Keratinocyte (primary cell): Measurements from ENCODE around the gene EGFR. TPM values are rescaled to one million over a fixed set of nuclear protein-coding genes. Genes with fewer than 3 reads are reported as not detected.

Source experiments
- DNase-seq: peaks from one replicate; pipeline ENCODE4 v3.0.0-alpha.2; 2011; ENCODE audit warnings: low read depth, missing footprints, low spot score
- FAIRE-seq: peaks from 2 replicates; lab custom pipeline; 2011; peaks lifted over from hg19 to GRCh38; lab: Jason Lieb, UNC
- H2AFZ ChIP-seq: 2 replicates; pipeline ENCODE4 v1.6.0; 2012; ENCODE audit warnings: low read length, control low read depth, inconsistent platforms; ENCODE audit not compliant: control insufficient read depth
- H3K27ac ChIP-seq: 2 replicates; pipeline ENCODE4 v1.5.1; 2011; ENCODE audit warnings: low read length; ENCODE audit not compliant: control insufficient read depth, insufficient read depth
- H3K27me3 ChIP-seq: 3 replicates; pipeline ENCODE4 v1.6.0; 2011; ENCODE audit warnings: low read length; ENCODE audit not compliant: control insufficient read depth, insufficient read depth; ENCODE audit errors: extremely low read depth
- H3K36me3 ChIP-seq, 2 experiments: 2 replicates in 1 of 2; 3 replicates in 1 of 2; pipeline ENCODE4 v1.5.1; 2011; ENCODE audit warnings: low read length in 2 of 2, mild to moderate bottlenecking in 1 of 2; ENCODE audit not compliant: control insufficient read depth in 2 of 2, insufficient read depth in 2 of 2; ENCODE audit errors: extremely low read depth in 1 of 2
- H3K4me1 ChIP-seq: 3 replicates; pipeline ENCODE4 v1.5.1; 2011; ENCODE audit warnings: low read length; ENCODE audit not compliant: control insufficient read depth, insufficient read depth; ENCODE audit errors: extremely low read depth
- H3K4me2 ChIP-seq: 3 replicates; pipeline ENCODE4 v1.6.0; 2011; ENCODE audit warnings: low read depth, low read length; ENCODE audit not compliant: control insufficient read depth, insufficient read depth; ENCODE audit errors: extremely low read depth
- H3K4me3 ChIP-seq, 3 experiments: fragments of 200-600 bp in 1 of 3; sonication (generic) in 1 of 3; 2 replicates in 2 of 3; 3 replicates in 1 of 3; pipeline ENCODE4 v1.5.1; 2011 to 2016; ENCODE audit warnings: low read length in 3 of 3, mild to moderate bottlenecking in 3 of 3, control low read depth in 2 of 3, inconsistent platforms in 1 of 3, low read depth in 1 of 3, mixed read lengths in 1 of 3, mixed run types in 1 of 3, moderate library complexity in 1 of 3; ENCODE audit not compliant: control insufficient read depth in 2 of 3, insufficient read depth in 2 of 3; ENCODE audit errors: extremely low read depth in 1 of 3
- H3K79me2 ChIP-seq: 2 replicates; pipeline ENCODE4 v1.6.0; 2012; ENCODE audit warnings: low read length; ENCODE audit not compliant: control insufficient read depth, insufficient read depth
- H3K9ac ChIP-seq: 3 replicates; pipeline ENCODE4 v1.6.0; 2011; ENCODE audit warnings: low read length; ENCODE audit not compliant: control insufficient read depth, insufficient read depth; ENCODE audit errors: extremely low read depth
- H3K9me1 ChIP-seq: 3 replicates; pipeline ENCODE4 v1.6.0; 2011; ENCODE audit warnings: low read length; ENCODE audit not compliant: control insufficient read depth, insufficient read depth; ENCODE audit errors: extremely low read depth
- H3K9me3 ChIP-seq: 2 replicates; pipeline ENCODE4 v1.5.1; 2012; ENCODE audit warnings: low read depth, low read length; ENCODE audit not compliant: control insufficient read depth
- H4K20me1 ChIP-seq: 3 replicates; pipeline ENCODE4 v1.6.0; 2011; ENCODE audit warnings: low read length; ENCODE audit not compliant: control insufficient read depth, insufficient read depth; ENCODE audit errors: extremely low read depth
- CTCF ChIP-seq, 3 experiments: IDR thresholded peaks in 1 of 3; conservative IDR thresholded peaks in 1 of 3; optimal IDR thresholded peaks in 1 of 3; 2 replicates in 2 of 3; 3 replicates in 1 of 3; pipeline versions ENCODE3 to v1.5.1; 2011; ENCODE audit warnings: low read length in 3 of 3, mild to moderate bottlenecking in 3 of 3, moderate library complexity in 2 of 3, control low read depth in 1 of 3, inconsistent platforms in 1 of 3; ENCODE audit not compliant: insufficient read depth in 2 of 3; ENCODE audit errors: extremely low read depth in 1 of 3
- EZH2 ChIP-seq: IDR thresholded peaks from one replicate; pipeline ENCODE4 v1.6.1; 2012; ENCODE audit warnings: inconsistent platforms, mild to moderate bottlenecking, low read length, moderate library complexity
- dilution Hi-C: fragments of 300-500 bp; cut with MboI; formaldehyde crosslinking; loops from one replicate; pipeline ENCODE4 v1.7.0; 2020; ENCODE audit warnings: low sequenced_read_pairs; ENCODE audit not compliant: extremely low pct_ligation_motif_present
- polyA plus RNA-seq, 5 experiments: library from polyadenylated mRNA; depleted of rRNA in 3 of 5; stranded (reverse) in 3 of 5; stranded (forward) in 1 of 5; unstranded in 1 of 5; fragments of >200 nt; gene quantifications; 1 replicate in 1 of 5; 2 replicates in 3 of 5; 3 replicates in 1 of 5; pipeline versions ENCODE4 v1.2.1 to v1.2.3, GENCODE V29; 2011 to 2012; ENCODE audit warnings: missing spikeins in 2 of 5, low read depth in 1 of 5, low replicate concordance in 1 of 5

EGFR gene
- polyA plus RNA-seq, 1 donor (not counting 4 experiments of a cell fraction or from before 2014, with no cell fraction given) = 120 TPM

- H3K27me3 ChIP-seq = no peaks in the 10 kb centered on the region
- FAIRE-seq (no peak), DNase-seq (no peak)
- H3K4me3 ChIP-seq = no peak overlapping the region
- peaks cover 91% of the 10 kb centered on the region for H3K79me2 ChIP-seq
- peak overlapping the region; percentile 91 for H3K27ac ChIP-seq
- peaks cover 10% of the 10 kb centered on the region for H3K9me1 ChIP-seq
- H4K20me1 ChIP-seq = peaks cover 28% of the 10 kb centered on the region
- peak overlapping the region; percentile 41 for H3K4me2 ChIP-seq
- H3K36me3 ChIP-seq = peaks cover 3 to 27% of the 10 kb centered on the region in 2 experiments
- H2AFZ ChIP-seq = no peak overlapping the region
- H3K9ac ChIP-seq = peak overlapping the region; percentile 34
- H3K9me3 ChIP-seq = no peaks in the 10 kb centered on the region
- peaks cover 94% of the 10 kb centered on the region for H3K4me1 ChIP-seq
- TF ChIP-seq CTCF (optimal IDR thresholded peaks at IDR 0.05 in 1 of 3, IDR thresholded peaks at IDR 0.05 in 1 of 3, conservative IDR thresholded peaks at IDR 0.05 in 1 of 3; ENCODE audit: extremely low read depth in 1 of 3, insufficient read depth in 2 of 3, low read length in 3 of 3) (no peak), EZH2 (no peak)
- dilution Hi-C loops = no loop called here
Observed at GRCh38 chr7:55104123-55104522, 85.3 kb downstream of the EGFR start.

- Histone ChIP-seq H3K79me2 (peaks cover 88% of the 10 kb centered on the region), H3K27ac (peak overlapping the region; percentile 91), H4K20me1 (peaks cover 28% of the 10 kb centered on the region), H3K4me3 (no peak overlapping the region), H2AFZ (no peak overlapping the region), H3K4me1 (peaks cover 92% of the 10 kb centered on the region), H3K36me3 (peaks cover 3 to 27% of the 10 kb centered on the region in 2 experiments), H3K9me3 (no peaks in the 10 kb centered on the region), H3K27me3 (no peaks in the 10 kb centered on the region), H3K9ac (peak overlapping the region; percentile 34), H3K4me2 (peak overlapping the region; percentile 41), H3K9me1 (peaks cover 10% of the 10 kb centered on the region)
- TF ChIP-seq EZH2 = no peak
- no peak for TF ChIP-seq CTCF (optimal IDR thresholded peaks at IDR 0.05 in 1 of 3, IDR thresholded peaks at IDR 0.05 in 1 of 3, conservative IDR thresholded peaks at IDR 0.05 in 1 of 3; ENCODE audit: extremely low read depth in 1 of 3, insufficient read depth in 2 of 3, low read length in 3 of 3)
- DNase-seq = no peak
- peak; percentile 17 for FAIRE-seq
- dilution Hi-C loops = no loop called here
Observed at GRCh38 chr7:55104712-55105433, 86.1 kb downstream of the EGFR start.
